ENCODE data around the gene TTLL9.

TTLL9 gene

GRCh38 chr20:31831771-31832306 lies 38.6 kb upstream of the TTLL9 start:
- no peak for TF ChIP-seq CTCF (IDR thresholded peaks at IDR 0.05; ENCODE audit: low read length, missing control alignments)
- no peak for DNase-seq (ENCODE audit: low read depth)
- H3K4me3 ChIP-seq (replicated peaks; ENCODE audit: low read depth, low read length) = no peak overlapping the region

GRCh38 chr20:31833130-31833930 lies 37.1 kb upstream of the TTLL9 start:
- peak; percentile 88 for TF ChIP-seq CTCF (IDR thresholded peaks at IDR 0.05; ENCODE audit: low read length, missing control alignments)
- peak; percentile 55 for DNase-seq (ENCODE audit: low read depth)

GRCh38 chr20:31833931-31834521 lies 36.4 kb upstream of the TTLL9 start:
- no peak for TF ChIP-seq CTCF (IDR thresholded peaks at IDR 0.05; ENCODE audit: low read length, missing control alignments)
- DNase-seq (ENCODE audit: low read depth) = no peak
- H3K4me3 ChIP-seq (replicated peaks; ENCODE audit: low read depth, low read length) = no peak overlapping the region

More at GRCh38 chr20:31833130-31833930, 37.1 kb upstream of the TTLL9 start:
- no peak overlapping the region for H3K4me3 ChIP-seq (replicated peaks; ENCODE audit: low read depth, low read length)

- DNase-seq (ENCODE audit: low read depth) = no peak
- no peak for TF ChIP-seq CTCF (IDR thresholded peaks at IDR 0.05; ENCODE audit: low read length, missing control alignments)
- H3K4me3 ChIP-seq (replicated peaks; ENCODE audit: low read depth, low read length) = no peak overlapping the region
Measured at GRCh38 chr20:31835554-31835953, 34.9 kb upstream of the TTLL9 start.

- DNase-seq (ENCODE audit: low read depth) = peak; percentile 90
- no peak for TF ChIP-seq CTCF (IDR thresholded peaks at IDR 0.05; ENCODE audit: low read length, missing control alignments)
- no peak overlapping the region for H3K4me3 ChIP-seq (replicated peaks; ENCODE audit: low read depth, low read length)
Measured at GRCh38 chr20:31835977-31836852, 34.2 kb upstream of the TTLL9 start.

- TF ChIP-seq CTCF (IDR thresholded peaks at IDR 0.05; ENCODE audit: low read length, missing control alignments) = no peak
- DNase-seq (ENCODE audit: low read depth) = no peak
- H3K4me3 ChIP-seq (replicated peaks; ENCODE audit: low read depth, low read length) = no peak overlapping the region
Measured at GRCh38 chr20:31836853-31837608, 33.4 kb upstream of the TTLL9 start.
